SK-N-MC (cell line): Measurements from ENCODE around the gene AIPL1.

Experiments
- DNase-seq: peaks from one replicate; pipeline ENCODE4 v3.0.0-alpha.2; 2011; ENCODE audit warnings: low read depth, low spot score
- H3K27ac ChIP-seq: fragments of 200-600 bp; sonication (generic); 2 replicates; pipeline ENCODE4 v1.5.1; 2016; ENCODE audit warnings: mixed run types
- H3K36me3 ChIP-seq: fragments of 200-600 bp; sonication (generic); 2 replicates; pipeline ENCODE4 v1.6.1; 2017; ENCODE audit warnings: antibody characterized with exemption, low read length, mixed read lengths; ENCODE audit not compliant: insufficient read depth
- H3K4me3 ChIP-seq: fragments of 200-600 bp; sonication (generic); 2 replicates; pipeline ENCODE4 v1.5.1; 2016
- H3K9ac ChIP-seq: fragments of 200-600 bp; sonication (generic); 2 replicates; pipeline ENCODE4 v1.8.0; 2017; ENCODE audit warnings: mixed run types, mixed read lengths; ENCODE audit not compliant: insufficient read length
- H3K9me3 ChIP-seq: fragments of 200-600 bp; sonication (generic); 2 replicates; pipeline ENCODE4 v1.6.1; 2017; ENCODE audit warnings: low read depth, mild to moderate bottlenecking, antibody characterized with exemption, low read length, moderate library complexity, mixed read lengths
- EZH2 ChIP-seq: fragments of 200-600 bp; sonication (generic); IDR thresholded peaks from one replicate; pipeline ENCODE4 v1.6.1; 2017; ENCODE audit warnings: antibody characterized with exemption
- FOXP2 ChIP-seq: optimal IDR thresholded peaks from 2 replicates; pipeline ENCODE3; 2011; ENCODE audit warnings: mild to moderate bottlenecking, moderate library complexity; ENCODE audit not compliant: insufficient read depth; ENCODE audit errors: extremely low read length, control extremely low read depth
- POLR2AphosphoS5 ChIP-seq: IDR thresholded peaks from 2 replicates; pipeline ENCODE4 v1.6.1; 2012; ENCODE audit warnings: mild to moderate bottlenecking, low read depth, low read length, borderline replicate concordance

The AIPL1 gene

GRCh38 chr17:6428207-6428965 lies 6.5 kb downstream of the AIPL1 start:
- Histone ChIP-seq H3K9ac (no peak overlapping the region), H3K4me3 (no peak overlapping the region), H3K36me3 (no peaks in the 10 kb centered on the region), H3K27ac (no peak overlapping the region), H3K9me3 (no peaks in the 10 kb centered on the region)
- no peak for TF ChIP-seq EZH2
- TF ChIP-seq POLR2AphosphoS5: no peak
- TF ChIP-seq FOXP2: no peak
- DNase-seq: no peak

DNA sequence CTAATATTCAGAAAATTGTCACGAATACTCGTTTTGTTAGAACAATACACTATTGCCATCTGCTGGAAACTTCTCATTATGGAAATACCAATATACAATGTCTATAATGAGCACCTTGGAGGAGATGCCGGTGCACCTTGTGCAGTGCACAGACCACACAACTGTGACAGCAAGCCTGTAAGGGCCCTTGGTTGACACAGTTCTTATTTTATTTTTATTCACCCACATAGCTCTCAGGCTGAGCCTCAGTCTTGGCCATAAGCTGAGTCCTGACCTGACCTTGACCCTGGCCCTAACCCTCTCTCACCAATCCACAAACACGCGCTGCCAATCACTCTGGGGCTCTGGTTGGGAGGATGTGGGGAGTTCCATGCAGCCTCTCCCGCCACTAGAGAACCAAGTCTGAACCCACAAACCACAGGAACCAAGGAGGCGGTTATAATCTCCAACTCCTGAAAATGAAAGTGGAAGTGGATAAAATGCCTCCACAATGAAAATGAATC lies 7.6 kb downstream of the AIPL1 start:
- DNase-seq: no peak
- no peak overlapping the region for H3K27ac ChIP-seq
- H3K9ac ChIP-seq: no peak overlapping the region
- TF ChIP-seq EZH2 (no peak), POLR2AphosphoS5 (no peak)
- no peaks in the 10 kb centered on the region for H3K9me3 ChIP-seq
- no peak overlapping the region for H3K4me3 ChIP-seq
- H3K36me3 ChIP-seq: no peaks in the 10 kb centered on the region

GRCh38 chr17:6426356-6427101 lies 8.4 kb downstream of the AIPL1 start:
- no peak for TF ChIP-seq EZH2
- TF ChIP-seq FOXP2: no peak
- no peak for TF ChIP-seq POLR2AphosphoS5
- H3K9ac ChIP-seq: no peak overlapping the region

GRCh38 chr17:6425407-6425806 lies 9.5 kb downstream of the AIPL1 start:
- TF ChIP-seq EZH2: no peak
- TF ChIP-seq FOXP2: no peak
- Histone ChIP-seq H3K9ac (no peak overlapping the region), H3K27ac (no peak overlapping the region), H3K36me3 (no peaks in the 10 kb centered on the region), H3K9me3 (no peaks in the 10 kb centered on the region), H3K4me3 (no peak overlapping the region)
- no peak for DNase-seq

More at GRCh38 chr17:6426356-6427101, 8.4 kb downstream of the AIPL1 start:
- H3K27ac ChIP-seq: no peak overlapping the region
- H3K36me3 ChIP-seq: no peaks in the 10 kb centered on the region
- no peak overlapping the region for H3K4me3 ChIP-seq
- DNase-seq: no peak
- no peaks in the 10 kb centered on the region for H3K9me3 ChIP-seq

GRCh38 chr17:6423931-6424330 lies 11.0 kb downstream of the AIPL1 start:
- H3K36me3 ChIP-seq: no peaks in the 10 kb centered on the region
- H3K27ac ChIP-seq: no peak overlapping the region
- H3K9ac ChIP-seq: no peak overlapping the region
- no peak for TF ChIP-seq POLR2AphosphoS5
- TF ChIP-seq FOXP2: no peak
- no peak for TF ChIP-seq EZH2
- DNase-seq: no peak
- no peak overlapping the region for H3K4me3 ChIP-seq
- H3K9me3 ChIP-seq: no peaks in the 10 kb centered on the region

DNA sequence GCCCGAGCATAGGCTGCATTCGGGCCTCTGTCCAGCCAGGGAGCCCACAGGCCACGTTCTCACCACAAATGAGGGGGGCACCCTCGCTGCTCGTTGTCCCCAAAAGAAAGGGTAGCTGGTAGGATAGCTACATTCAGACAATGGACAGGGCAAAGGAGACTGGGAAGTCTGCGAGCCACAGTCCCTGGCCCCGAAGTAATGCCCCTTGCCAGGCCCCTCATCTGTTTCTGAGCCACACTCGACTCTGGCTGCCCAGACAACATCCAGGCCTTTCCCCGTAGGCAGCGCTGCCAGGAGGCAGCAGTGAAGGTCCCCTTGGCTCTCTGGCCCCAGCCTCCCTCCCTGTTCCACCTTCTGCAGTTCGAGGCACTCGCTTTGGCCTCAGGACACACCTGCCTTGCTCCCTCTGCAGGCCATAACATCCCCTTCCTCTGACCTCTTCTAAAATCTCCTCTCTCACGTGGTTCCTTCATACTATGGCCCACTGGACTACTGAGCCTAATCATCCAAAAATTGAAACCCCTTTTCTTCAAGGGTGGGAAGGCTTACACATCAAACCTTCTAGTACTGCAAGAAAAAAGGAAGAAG lies 12.2 kb downstream of the AIPL1 start:
- H3K9me3 ChIP-seq: no peaks in the 10 kb centered on the region
- no peak overlapping the region for H3K27ac ChIP-seq
- DNase-seq: no peak
- H3K4me3 ChIP-seq: no peak overlapping the region
- H3K36me3 ChIP-seq: no peaks in the 10 kb centered on the region
- H3K9ac ChIP-seq: no peak overlapping the region
- no peak for TF ChIP-seq POLR2AphosphoS5
- TF ChIP-seq FOXP2: no peak
- TF ChIP-seq EZH2: no peak

- no peak overlapping the region for H3K4me3 ChIP-seq
- TF ChIP-seq EZH2 (no peak), POLR2AphosphoS5 (no peak), FOXP2 (no peak)
- no peak overlapping the region for H3K9ac ChIP-seq
- DNase-seq: no peak
- no peak overlapping the region for H3K27ac ChIP-seq
- no peaks in the 10 kb centered on the region for H3K9me3 ChIP-seq
- no peaks in the 10 kb centered on the region for H3K36me3 ChIP-seq
Measured at GRCh38 chr17:6421700-6422604, 13.0 kb downstream of the AIPL1 start.
